ENCODE results near the gene MYCN. TPM values are rescaled to one million over a fixed set of nuclear protein-coding genes. Genes with fewer than 3 reads are reported as not detected.

MYCN gene
- polyA plus RNA-seq, 1 of the 3 experiments (the other 2 are of a cell fraction): 0.03 TPM

GRCh38 chr2:15894481-15895144 lies 45.7 kb upstream of the MYCN start:
- POLR2A ChIA-PET: no interaction called here
- peaks cover 0 to 26% of the 10 kb centered on the region in 2 experiments; a peak in 1 of 4 replicates for H3K4me1 ChIP-seq (ENCODE audit: control insufficient read depth in 1 of 2, insufficient read depth in 2 of 2, low read depth in 1 of 2, low read length in 1 of 2)

More at GRCh38 chr2:15894481-15895144, 45.7 kb upstream of the MYCN start:
- H3K9ac ChIP-seq: no peak overlapping the region
- no peaks in the 10 kb centered on the region for H3K9me2 ChIP-seq
- H2AFZ ChIP-seq (ENCODE audit: low read depth): no peak overlapping the region
- CTCF ChIA-PET: interaction anchor here (1.2 to 1.3 kb wide), 2 partner anchors 10 to 714 kb away, joined by 3 to 4 read pairs; no protein-coding TSS in a partner anchor
- peaks cover 14% of the 10 kb centered on the region; the same call in 1 of the 2 replicates for H3K9me3 ChIP-seq
- no peak overlapping the region for H3K27ac ChIP-seq (ENCODE audit: low read depth in 2 of 2, low read length in 1 of 2)
- H3K79me2 ChIP-seq (ENCODE audit: insufficient read depth): no peaks in the 10 kb centered on the region
- no peak for DNase-seq
- no peaks in the 10 kb centered on the region for H3F3A ChIP-seq (replicated peaks; ENCODE audit: insufficient read depth)
- no peak overlapping the region for H3K4me3 ChIP-seq (ENCODE audit: low read depth in 2 of 2, low read length in 1 of 2)
- no peaks in the 10 kb centered on the region for H3K27me3 ChIP-seq (ENCODE audit: insufficient read depth)
- H3K4me2 ChIP-seq: no peak overlapping the region
- no peaks in the 10 kb centered on the region for H3K36me3 ChIP-seq (replicated peaks in 1 of 2; ENCODE audit: control insufficient read depth in 1 of 2, insufficient read depth in 2 of 2, low read length in 1 of 2)
- WGBS (ENCODE audit: low lambda C conversion rate): 35% methylated on average over 8 of the region's 8 CpGs
- H4K20me1 ChIP-seq (ENCODE audit: insufficient read depth): no peaks in the 10 kb centered on the region
- TF ChIP-seq, protein P1, sequence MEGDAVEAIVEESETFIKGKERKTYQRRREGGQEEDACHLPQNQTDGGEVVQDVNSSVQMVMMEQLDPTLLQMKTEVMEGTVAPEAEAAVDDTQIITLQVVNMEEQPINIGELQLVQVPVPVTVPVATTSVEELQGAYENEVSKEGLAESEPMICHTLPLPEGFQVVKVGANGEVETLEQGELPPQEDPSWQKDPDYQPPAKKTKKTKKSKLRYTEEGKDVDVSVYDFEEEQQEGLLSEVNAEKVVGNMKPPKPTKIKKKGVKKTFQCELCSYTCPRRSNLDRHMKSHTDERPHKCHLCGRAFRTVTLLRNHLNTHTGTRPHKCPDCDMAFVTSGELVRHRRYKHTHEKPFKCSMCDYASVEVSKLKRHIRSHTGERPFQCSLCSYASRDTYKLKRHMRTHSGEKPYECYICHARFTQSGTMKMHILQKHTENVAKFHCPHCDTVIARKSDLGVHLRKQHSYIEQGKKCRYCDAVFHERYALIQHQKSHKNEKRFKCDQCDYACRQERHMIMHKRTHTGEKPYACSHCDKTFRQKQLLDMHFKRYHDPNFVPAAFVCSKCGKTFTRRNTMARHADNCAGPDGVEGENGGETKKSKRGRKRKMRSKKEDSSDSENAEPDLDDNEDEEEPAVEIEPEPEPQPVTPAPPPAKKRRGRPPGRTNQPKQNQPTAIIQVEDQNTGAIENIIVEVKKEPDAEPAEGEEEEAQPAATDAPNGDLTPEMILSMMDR (IDR thresholded peaks at IDR 0.05): no peak
- no peak for TF ChIP-seq USF2 (IDR thresholded peaks at IDR 0.05; ENCODE audit: borderline replicate concordance, low read depth, low read length)
- no peak for TF ChIP-seq TEAD4 (IDR thresholded peaks at IDR 0.05; ENCODE audit: borderline replicate concordance, insufficient read depth)
- TF ChIP-seq PBX3 (IDR thresholded peaks at IDR 0.05): no peak
- no peak for TF ChIP-seq NFIC (IDR thresholded peaks at IDR 0.05; ENCODE audit: borderline replicate concordance)
- no peak for TF ChIP-seq RAD21 (IDR thresholded peaks at IDR 0.05; ENCODE audit: low read length)
- no peak for TF ChIP-seq CHD2 (IDR thresholded peaks at IDR 0.05; ENCODE audit: low read length, partially characterized antibody)
- TF ChIP-seq USF1 (IDR thresholded peaks at IDR 0.05; ENCODE audit: borderline replicate concordance, low read depth): no peak
- no peak for TF ChIP-seq MEF2A (IDR thresholded peaks at IDR 0.05; ENCODE audit: borderline replicate concordance, low read depth)
- no peak for TF ChIP-seq POLR2AphosphoS5 (IDR thresholded peaks at IDR 0.05; ENCODE audit: low read depth, low read length)
- no peak for TF ChIP-seq FOXJ3 (CRISPR knock-in tag; IDR thresholded peaks at IDR 0.05)
- TF ChIP-seq ZBTB33 (IDR thresholded peaks at IDR 0.05; ENCODE audit: borderline replicate concordance, low read depth): no peak
- TF ChIP-seq GABPA (IDR thresholded peaks at IDR 0.05; ENCODE audit: low read depth): no peak
- no peak for TF ChIP-seq ELF1 (IDR thresholded peaks at IDR 0.05)
- TF ChIP-seq REST (IDR thresholded peaks at IDR 0.05; ENCODE audit: low read depth, low read length): no peak
- TF ChIP-seq TAF1 (IDR thresholded peaks at IDR 0.05; ENCODE audit: borderline replicate concordance, low read depth, low read length): no peak
- TF ChIP-seq, protein P2, sequence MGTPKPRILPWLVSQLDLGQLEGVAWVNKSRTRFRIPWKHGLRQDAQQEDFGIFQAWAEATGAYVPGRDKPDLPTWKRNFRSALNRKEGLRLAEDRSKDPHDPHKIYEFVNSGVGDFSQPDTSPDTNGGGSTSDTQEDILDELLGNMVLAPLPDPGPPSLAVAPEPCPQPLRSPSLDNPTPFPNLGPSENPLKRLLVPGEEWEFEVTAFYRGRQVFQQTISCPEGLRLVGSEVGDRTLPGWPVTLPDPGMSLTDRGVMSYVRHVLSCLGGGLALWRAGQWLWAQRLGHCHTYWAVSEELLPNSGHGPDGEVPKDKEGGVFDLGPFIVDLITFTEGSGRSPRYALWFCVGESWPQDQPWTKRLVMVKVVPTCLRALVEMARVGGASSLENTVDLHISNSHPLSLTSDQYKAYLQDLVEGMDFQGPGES (IDR thresholded peaks at IDR 0.05; ENCODE audit: low read depth, low read length): no peak
- TF ChIP-seq YY1 (IDR thresholded peaks at IDR 0.05; ENCODE audit: low read depth): no peak
